Large intestine (tissue), 3 donors: ENCODE results near the gene CDH23. TPM values are rescaled to one million over a fixed set of nuclear protein-coding genes. Genes with fewer than 3 reads are reported as not detected.

Experiments
- DNase-seq, 2 donors: peaks; one replicate each; pipeline versions ENCODE4 v3.0.0 to v3.0.0-alpha.2; 2013
- H3K27ac ChIP-seq: one replicate; pipeline ENCODE4 v1.5.1; 2013; ENCODE audit warnings: low read length
- H3K27me3 ChIP-seq: 2 replicates; pipeline ENCODE4 v1.6.1; 2013; ENCODE audit warnings: low read length; ENCODE audit not compliant: control insufficient read depth, insufficient read depth
- H3K36me3 ChIP-seq: 2 replicates; pipeline ENCODE4 v1.6.1; 2013; ENCODE audit warnings: low read length; ENCODE audit not compliant: control insufficient read depth, insufficient read depth
- H3K4me1 ChIP-seq: one replicate; pipeline ENCODE4 v1.6.1; 2013; ENCODE audit warnings: low read length; ENCODE audit not compliant: control insufficient read depth, insufficient read depth
- H3K4me3 ChIP-seq: one replicate; pipeline ENCODE4 v1.5.1; 2013; ENCODE audit warnings: low read length
- H3K9me3 ChIP-seq: one replicate; pipeline ENCODE4 v1.6.1; 2013; ENCODE audit warnings: mild to moderate bottlenecking, low read depth, low read length, moderate library complexity; ENCODE audit not compliant: control insufficient read depth
- WGBS: methylation state at CpG from one replicate; pipeline ENCODE4 v1.1.5; 2013; ENCODE audit warnings: low lambda C conversion rate; ENCODE audit not compliant: insufficient coverage; 5-methylcytosine and 5-hydroxymethylcytosine counted together
- polyA plus RNA-seq: library from polyadenylated mRNA; unstranded; fragments of 120-200 nt; gene quantifications from one replicate; pipeline ENCODE4 v1.2.1, GENCODE V29; 2013

The CDH23 gene
- polyA plus RNA-seq, 1 donor, result 1.7 TPM

GRCh38 chr10:71399946-71400345 is 3.2 kb downstream of the CDH23 start:
- no peaks in the 10 kb centered on the region for H3K36me3 ChIP-seq
- no peak overlapping the region for H3K4me3 ChIP-seq
- H3K27ac ChIP-seq, result no peak overlapping the region
- H3K27me3 ChIP-seq, result peaks cover 67% of the 10 kb centered on the region
- no peak for DNase-seq
- peaks cover 8% of the 10 kb centered on the region for H3K4me1 ChIP-seq
- WGBS, result no CpG with 5 or more reads among the region's 5 CpGs
- H3K9me3 ChIP-seq, result peaks cover 4% of the 10 kb centered on the region

DNA sequence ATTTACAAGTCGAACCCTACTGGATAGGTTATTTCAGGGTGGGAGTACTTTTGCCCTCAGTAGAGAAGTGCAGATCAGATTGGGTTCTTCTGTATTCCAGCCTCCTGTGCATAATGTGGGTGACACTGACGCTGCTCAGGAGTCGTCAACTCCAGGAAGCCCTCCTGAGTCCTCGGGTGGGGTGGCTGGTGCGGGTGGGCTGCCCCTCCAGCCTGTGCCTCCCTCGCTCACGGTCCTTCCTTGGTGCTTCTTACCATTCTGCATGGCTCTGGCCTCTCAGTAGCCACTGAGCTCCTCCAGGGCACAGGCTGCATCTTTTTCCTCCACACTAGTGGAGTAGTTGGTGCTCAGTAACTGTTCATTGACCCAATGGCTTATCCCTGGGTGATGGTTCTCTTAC is 4.3 kb downstream of the CDH23 start:
- peaks cover 8% of the 10 kb centered on the region for H3K4me1 ChIP-seq
- no peak for DNase-seq
- H3K27ac ChIP-seq, result no peak overlapping the region
- no peaks in the 10 kb centered on the region for H3K36me3 ChIP-seq
- no peak overlapping the region for H3K4me3 ChIP-seq
- WGBS, result no CpG with 5 or more reads among the region's 7 CpGs
- peaks cover 4% of the 10 kb centered on the region for H3K9me3 ChIP-seq
- peaks cover 59% of the 10 kb centered on the region for H3K27me3 ChIP-seq

DNA sequence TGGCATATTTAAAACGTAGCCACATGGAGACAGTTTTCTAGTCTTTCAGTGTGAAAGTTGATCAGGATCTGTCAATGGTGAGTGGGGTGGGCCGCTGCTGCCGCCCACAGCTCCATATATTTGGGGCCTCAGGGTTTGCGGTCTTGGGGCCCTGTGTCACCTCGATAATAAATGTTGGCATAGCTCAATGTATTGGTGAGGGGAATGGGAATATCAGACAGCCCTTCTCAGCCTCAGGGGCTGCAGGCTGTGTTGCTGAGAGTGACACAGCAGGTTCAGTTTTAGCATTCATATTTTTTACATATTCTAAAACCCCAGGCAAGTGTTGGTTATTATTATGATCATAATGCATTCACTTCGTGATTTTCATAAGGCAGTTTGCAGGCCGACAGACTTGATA is 5.3 kb downstream of the CDH23 start:
- H3K4me1 ChIP-seq, result peaks cover 8% of the 10 kb centered on the region
- no peak overlapping the region for H3K4me3 ChIP-seq
- peaks cover 55% of the 10 kb centered on the region for H3K27me3 ChIP-seq
- H3K36me3 ChIP-seq, result no peaks in the 10 kb centered on the region
- peaks cover 4% of the 10 kb centered on the region for H3K9me3 ChIP-seq
- WGBS, result 100% methylated on average over 3 of the region's 7 CpGs
- DNase-seq, result no peak
- no peak overlapping the region for H3K27ac ChIP-seq

- 100% methylated on average over 1 of the region's 13 CpGs for WGBS
- DNase-seq, result no peak
Observed at GRCh38 chr10:71404503-71405295, 8.0 kb downstream of the CDH23 start.

GRCh38 chr10:71406878-71407277 is 10.2 kb downstream of the CDH23 start:
- Histone ChIP-seq H3K27me3 (peaks cover 12% of the 10 kb centered on the region), H3K4me3 (no peak overlapping the region), H3K36me3 (no peaks in the 10 kb centered on the region), H3K9me3 (peaks cover 1% of the 10 kb centered on the region), H3K4me1 (no peaks in the 10 kb centered on the region), H3K27ac (no peak overlapping the region)
- no peak for DNase-seq
- whole genome bisulfite sequencing, result no CpG with 5 or more reads among the region's 3 CpGs

More at GRCh38 chr10:71404503-71405295, 8.0 kb downstream of the CDH23 start:
- peaks cover 29% of the 10 kb centered on the region for H3K27me3 ChIP-seq
- H3K4me3 ChIP-seq, result no peak overlapping the region
- no peaks in the 10 kb centered on the region for H3K4me1 ChIP-seq
- H3K36me3 ChIP-seq, result no peaks in the 10 kb centered on the region
- no peak overlapping the region for H3K27ac ChIP-seq
- H3K9me3 ChIP-seq, result no peaks in the 10 kb centered on the region

DNA sequence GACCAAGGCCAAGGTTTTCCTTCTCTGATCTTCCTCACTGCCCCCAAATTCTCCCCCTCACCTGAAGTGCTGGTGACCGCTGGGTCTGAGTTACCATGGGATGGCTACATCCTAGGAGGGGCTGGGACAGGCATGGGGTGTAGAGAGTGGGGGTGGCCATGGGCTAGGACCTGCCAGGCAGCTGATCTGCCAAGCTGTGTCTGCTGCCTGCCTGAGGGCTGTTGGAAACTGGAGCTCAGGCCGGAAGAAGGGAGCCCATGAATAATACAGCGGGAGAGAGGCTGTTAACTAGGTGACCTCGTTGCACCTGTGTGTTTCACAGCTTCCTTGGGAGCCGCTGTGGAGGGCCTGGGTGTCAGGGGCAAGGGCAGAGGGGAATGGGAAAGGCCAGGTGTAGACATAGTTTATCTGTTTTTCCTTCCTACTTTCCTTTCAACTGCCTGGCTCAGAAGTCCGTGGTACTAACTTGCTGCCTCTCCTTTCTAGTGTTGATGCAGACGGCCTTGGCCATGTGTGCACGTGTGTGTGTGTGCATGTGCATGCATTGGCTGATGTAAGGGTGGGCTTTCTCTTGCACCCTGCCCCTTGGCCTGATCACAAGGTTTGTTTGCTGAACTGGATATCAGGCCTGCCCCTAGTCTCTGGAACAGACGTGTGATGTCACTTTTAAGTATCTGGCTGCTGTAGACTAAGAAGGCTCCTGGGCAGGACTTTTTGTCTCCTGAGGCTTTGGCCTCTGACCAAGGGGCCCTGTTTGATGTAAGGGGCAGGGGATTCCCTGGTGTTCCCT is 11.9 kb downstream of the CDH23 start:
- H3K36me3 ChIP-seq, result no peaks in the 10 kb centered on the region
- no peaks in the 10 kb centered on the region for H3K4me1 ChIP-seq

GRCh38 chr10:71409516-71410104 is 12.9 kb downstream of the CDH23 start:
- H3K27ac ChIP-seq, result no peak overlapping the region
- peaks cover 3% of the 10 kb centered on the region for H3K9me3 ChIP-seq
- peaks cover 4% of the 10 kb centered on the region for H3K27me3 ChIP-seq
- DNase-seq, result no peak
- no peaks in the 10 kb centered on the region for H3K36me3 ChIP-seq
- H3K4me1 ChIP-seq, result no peaks in the 10 kb centered on the region
- no peak overlapping the region for H3K4me3 ChIP-seq
- WGBS, result no CpG with 5 or more reads among the region's 3 CpGs

More for the DNA sequence above, 11.9 kb downstream of the CDH23 start:
- Histone ChIP-seq H3K4me3 (no peak overlapping the region), H3K27ac (no peak overlapping the region), H3K27me3 (peaks cover 8% of the 10 kb centered on the region), H3K9me3 (peaks cover 3% of the 10 kb centered on the region)
- DNase-seq, result no peak
- WGBS, result no CpG with 5 or more reads among the region's 9 CpGs

DNA sequence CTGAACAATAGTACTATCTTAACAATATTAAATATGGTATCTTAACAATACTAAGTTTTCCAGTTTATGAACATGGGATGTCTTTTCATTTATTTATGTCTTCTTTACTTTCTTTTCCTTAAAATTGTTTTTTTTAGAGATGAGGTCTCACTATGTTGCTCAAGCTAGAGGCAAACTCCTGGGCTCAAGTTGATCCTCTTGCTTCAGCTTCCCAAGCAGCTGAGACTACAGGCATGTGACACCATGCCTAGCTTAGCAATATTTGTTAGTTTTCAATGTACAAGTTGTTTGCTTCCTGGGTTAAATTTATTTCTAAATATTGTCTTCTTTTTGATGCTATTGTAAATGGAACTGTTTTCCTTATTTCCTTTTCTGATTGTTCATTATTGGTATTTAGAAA is 16.9 kb downstream of the CDH23 start:
- Histone ChIP-seq H3K27me3 (no peaks in the 10 kb centered on the region), H3K9me3 (peaks cover 3% of the 10 kb centered on the region), H3K4me1 (no peaks in the 10 kb centered on the region), H3K4me3 (no peak overlapping the region), H3K36me3 (no peaks in the 10 kb centered on the region), H3K27ac (no peak overlapping the region)
- no peak for DNase-seq

DNA sequence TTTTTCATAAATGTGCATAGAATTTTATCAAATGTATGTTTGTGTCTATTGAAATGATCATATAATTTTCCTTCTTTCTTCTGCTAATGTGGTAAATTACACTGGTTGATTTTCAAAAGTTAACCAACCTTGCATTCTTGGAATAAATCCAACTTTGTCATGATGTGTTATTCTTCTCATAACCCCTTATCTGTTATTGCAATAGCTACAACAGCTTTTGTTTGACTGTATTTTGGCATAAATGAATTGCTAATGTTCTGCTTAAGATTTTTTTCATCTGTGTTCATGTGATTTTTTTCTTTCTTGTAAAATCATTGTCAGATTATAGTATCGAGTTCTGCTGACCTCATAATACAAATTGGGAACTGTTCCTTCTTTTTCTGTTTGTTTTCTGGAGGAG is 17.6 kb downstream of the CDH23 start:
- no peaks in the 10 kb centered on the region for H3K4me1 ChIP-seq
- WGBS, result 83% methylated on average over 1 of the region's 1 CpG
- no peak for DNase-seq
- H3K4me3 ChIP-seq, result no peak overlapping the region
- H3K27me3 ChIP-seq, result no peaks in the 10 kb centered on the region
- H3K9me3 ChIP-seq, result peaks cover 3% of the 10 kb centered on the region
- H3K36me3 ChIP-seq, result no peaks in the 10 kb centered on the region
- H3K27ac ChIP-seq, result no peak overlapping the region

- DNase-seq, result no peak
- Histone ChIP-seq H3K4me3 (no peak overlapping the region), H3K27ac (no peak overlapping the region), H3K27me3 (peaks cover 4% of the 10 kb centered on the region), H3K4me1 (no peaks in the 10 kb centered on the region), H3K9me3 (no peaks in the 10 kb centered on the region), H3K36me3 (no peaks in the 10 kb centered on the region)
Observed at GRCh38 chr10:71419002-71419540, 22.4 kb downstream of the CDH23 start.
